HG03354 (cell line): ENCODE data around the gene RASSF7.
"Not testable (repeated sequence)": the region's sequence is repeated elsewhere in the genome, so short reads cannot be mapped to it uniquely, and the experiment has no call there.

Experiments used
- ATAC-seq: cut with Tn5 transposase; IDR thresholded peaks from one replicate; pipeline ENCODE4 v1.9.1; 2021; ENCODE audit warnings: mild to moderate bottlenecking; ENCODE audit not compliant: unreplicated experiment, poor library complexity, severe bottlenecking

RASSF7 gene

GRCh38 chr11:563066-563811 lies 2.5 kb downstream of the RASSF7 start:
- no peak for ATAC-seq

- no peak for ATAC-seq
Observed at GRCh38 chr11:563812-564578, 3.2 kb downstream of the RASSF7 start.

- no peak for ATAC-seq
Observed at GRCh38 chr11:565921-566509, 5.2 kb downstream of the RASSF7 start.

GRCh38 chr11:567011-567628 lies 6.3 kb downstream of the RASSF7 start:
- ATAC-seq, result no peak

- ATAC-seq, result peak; percentile 2
Observed at GRCh38 chr11:567629-568292, 7.0 kb downstream of the RASSF7 start.

GRCh38 chr11:568306-569157 lies 7.8 kb downstream of the RASSF7 start:
- peak; percentile 87 for ATAC-seq

- ATAC-seq, result no peak
Observed at GRCh38 chr11:569158-569885, 8.6 kb downstream of the RASSF7 start.

GRCh38 chr11:571802-572185 lies 11.0 kb downstream of the RASSF7 start:
- no peak for ATAC-seq

- no peak for ATAC-seq
Observed at GRCh38 chr11:573146-573759, 12.5 kb downstream of the RASSF7 start.

GRCh38 chr11:574031-574570 lies 13.3 kb downstream of the RASSF7 start:
- ATAC-seq, result not testable (repeated sequence)

- ATAC-seq, result no peak
Observed at GRCh38 chr11:574632-575312, 14.0 kb downstream of the RASSF7 start.

- ATAC-seq, result peak; percentile 31
Observed at GRCh38 chr11:575313-575995, 14.7 kb downstream of the RASSF7 start.

GRCh38 chr11:575996-576768 lies 15.4 kb downstream of the RASSF7 start, which contains the start of gene PHRF1:
Gene PHRF1 (plus strand): TSS chr11:576470. CDS start chr11:581513, 5,043 bp downstream.
- ATAC-seq, result peak; percentile 87

- no peak for ATAC-seq
Observed at GRCh38 chr11:576811-577610, 16.2 kb downstream of the RASSF7 start.

GRCh38 chr11:577611-577894 lies 16.8 kb downstream of the RASSF7 start:
- no peak for ATAC-seq
